ENCODE results near the gene TAF4B. TPM values are rescaled to one million over a fixed set of nuclear protein-coding genes. Genes with fewer than 3 reads are reported as not detected.
A peak's percentile ranks its signal among the peaks of the same experiment; 100 is the strongest.

Gene TAF4B
- total and polyA plus RNA-seq, 9 of the 15 experiments (the other 6 are each of a cell fraction or from before 2014, with no cell fraction given) = 4.5 to 25.3 (median 20.5) TPM

GRCh38 chr18:26225022-26225693, 1.1 kb upstream of the TAF4B start:
- DNase-seq (ENCODE audit: extremely low read depth in 1 of 4, low spot score in 3 of 4) (no peak), ATAC-seq (no peak), FAIRE-seq (no peak)
- Histone ChIP-seq H3K36me3 (ENCODE audit: control insufficient read depth, insufficient read depth, low read length) (peaks cover 1% of the 10 kb centered on the region; the same call in 2 of the 3 replicates), H3K4me1 (replicated peaks in 1 of 2; ENCODE audit: control insufficient read depth in 2 of 2, insufficient read depth in 2 of 2, low read length in 2 of 2) (peaks cover 10 to 27% of the 10 kb centered on the region in 2 experiments; a peak in 4 of 5 replicates), H3K27me3 (ENCODE audit: control insufficient read depth in 2 of 2, insufficient read depth in 2 of 2, low read length in 2 of 2) (peaks cover 0 to 2% of the 10 kb centered on the region in 2 experiments; a peak in 2 of 5 replicates), H3K4me2 (ENCODE audit: insufficient read depth, low read length) (no peak overlapping the region), H4K20me1 (replicated peaks; ENCODE audit: control insufficient read depth, insufficient read depth, low read length) (no peaks in the 10 kb centered on the region), H3K79me2 (ENCODE audit: control insufficient read depth, insufficient read depth, low read length) (peaks cover 36% of the 10 kb centered on the region), H3K27ac (ENCODE audit: extremely low read depth, low read depth, low read length) (no peak overlapping the region), H3K9ac (ENCODE audit: insufficient read depth in 1 of 2, low read depth in 2 of 2, low read length in 2 of 2) (no peak overlapping the region; a peak in 1 of 4 replicates), H3K4me3 (no peak overlapping the region), H3K9me1 (ENCODE audit: control insufficient read depth, insufficient read depth, low read length) (no peaks in the 10 kb centered on the region), H2AFZ (ENCODE audit: low read depth, low read length) (peak overlapping the region; percentile 88), H3K9me3 (replicated peaks; ENCODE audit: control insufficient read depth, insufficient read depth, low read depth, low read length) (no peaks in the 10 kb centered on the region)
- BruUV-seq (replicated peaks) = no TSS peak
- ChIA-PET CTCF (ENCODE audit: low intra/inter-chr PET ratio) (no interaction called here), POLR2A (interaction anchor here (1.1 to 2.2 kb wide), 2 partner anchors 10 kb away, joined by 3 to 10 read pairs; no protein-coding TSS in a partner anchor)
- TF ChIP-seq, protein P1, sequence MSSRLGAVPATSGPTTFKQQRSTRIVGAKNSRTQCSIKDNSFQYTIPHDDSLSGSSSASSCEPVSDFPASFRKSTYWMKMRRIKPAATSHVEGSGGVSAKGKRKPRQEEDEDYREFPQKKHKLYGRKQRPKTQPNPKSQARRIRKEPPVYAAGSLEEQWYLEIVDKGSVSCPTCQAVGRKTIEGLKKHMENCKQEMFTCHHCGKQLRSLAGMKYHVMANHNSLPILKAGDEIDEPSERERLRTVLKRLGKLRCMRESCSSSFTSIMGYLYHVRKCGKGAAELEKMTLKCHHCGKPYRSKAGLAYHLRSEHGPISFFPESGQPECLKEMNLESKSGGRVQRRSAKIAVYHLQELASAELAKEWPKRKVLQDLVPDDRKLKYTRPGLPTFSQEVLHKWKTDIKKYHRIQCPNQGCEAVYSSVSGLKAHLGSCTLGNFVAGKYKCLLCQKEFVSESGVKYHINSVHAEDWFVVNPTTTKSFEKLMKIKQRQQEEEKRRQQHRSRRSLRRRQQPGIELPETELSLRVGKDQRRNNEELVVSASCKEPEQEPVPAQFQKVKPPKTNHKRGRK (tag; IDR thresholded peaks at IDR 0.05) = 0 out of 2 replicates have a peak, but pooled peaks have one; percentile 40
- TF ChIP-seq ARID3A (IDR thresholded peaks at IDR 0.05; ENCODE audit: borderline replicate concordance, low read depth, low read length) (no peak), HDAC1 (IDR thresholded peaks at IDR 0.05) (0 out of 4 replicates have a peak, but pooled peaks of 1 of the 2 experiments have one; percentile 30), TBL1XR1 (IDR thresholded peaks at IDR 0.05; ENCODE audit: low read length in 2 of 2) (no peak), RBM25 (IDR thresholded peaks at IDR 0.05; ENCODE audit: low read depth, low read length, severe bottlenecking) (no peak), KLF16 (IDR thresholded peaks at IDR 0.05) (no peak), ZNF280A (IDR thresholded peaks at IDR 0.05; ENCODE audit: low read depth, partially characterized antibody) (no peak)
- in situ Hi-C loops (cut with MboI) = no loop called here
- 56% methylated on average over 7 of the region's 7 CpGs for WGBS (ENCODE audit: insufficient coverage, low coverage, missing lambda C conversion rate)
- intact Hi-C loops (cut with micrococcal nuclease) = loop anchor here (5.0 kb wide), 2 partner anchors 47 to 72 kb away; no protein-coding TSS in a partner anchor
